ENCODE measurements around the gene PTHLH. TPM values are rescaled to one million over a fixed set of nuclear protein-coding genes. Genes with fewer than 3 reads are reported as not detected.

PTHLH gene
- total RNA-seq, 4 donors from 2014 or later: 1.6 to 8.4 (median 2.5) TPM; not detected in 1

GRCh38 chr12:27951898-27952297 is 20.6 kb downstream of the PTHLH start:
- no peak for ATAC-seq (ENCODE audit: low FRiP score)
- TF ChIP-seq CTCF (IDR thresholded peaks at IDR 0.05): no peak
- DNase-seq (ENCODE audit: low spot score): no peak

- DNase-seq (ENCODE audit: low spot score) (no peak), ATAC-seq (ENCODE audit: low FRiP score) (no peak)
- no peak for TF ChIP-seq CTCF (IDR thresholded peaks at IDR 0.05)
These were observed 26.1 kb downstream of the PTHLH start for GRCh38 chr12:27946421-27946820.

- TF ChIP-seq CTCF (IDR thresholded peaks at IDR 0.05): peak in 1 of 3 donors; percentile 30
- ATAC-seq (ENCODE audit: low FRiP score): no peak
- DNase-seq (ENCODE audit: low spot score): peak; percentile 48
These were observed 31.7 kb downstream of the PTHLH start for GRCh38 chr12:27940756-27941402.

GRCh38 chr12:27940245-27940644 is 32.3 kb downstream of the PTHLH start:
- no peak for ATAC-seq (ENCODE audit: low FRiP score)
- no peak for TF ChIP-seq CTCF (IDR thresholded peaks at IDR 0.05)

GRCh38 chr12:27937768-27938167 is 34.8 kb downstream of the PTHLH start:
- ATAC-seq (ENCODE audit: low FRiP score): no peak
- TF ChIP-seq CTCF (IDR thresholded peaks at IDR 0.05): no peak
- DNase-seq (ENCODE audit: low spot score): no peak

More at GRCh38 chr12:27940245-27940644, 32.3 kb downstream of the PTHLH start:
- DNase-seq (ENCODE audit: low spot score): no peak

GRCh38 chr12:27936196-27936595 is 36.3 kb downstream of the PTHLH start:
- no peak for ATAC-seq (ENCODE audit: low FRiP score)
- no peak for DNase-seq (ENCODE audit: low spot score)
- TF ChIP-seq CTCF (IDR thresholded peaks at IDR 0.05): no peak

- DNase-seq (ENCODE audit: low spot score) (no peak), ATAC-seq (ENCODE audit: low FRiP score) (no peak)
- TF ChIP-seq CTCF (IDR thresholded peaks at IDR 0.05): no peak
These were observed 38.3 kb downstream of the PTHLH start for GRCh38 chr12:27934276-27934675.

Measured in omental fat pad (tissue), 4 donors.